Gastroesophageal sphincter (tissue), 3 donors: ENCODE measurements around the gene GSAP.

ENCODE experiments used
- EP300 ChIP-seq: sonication (generic); formaldehyde crosslinking; IDR thresholded peaks from one replicate; pipeline ENCODE4 v1.6.1; 2017; ENCODE audit warnings: antibody characterized with exemption, mild to moderate bottlenecking
- POLR2A ChIP-seq, 2 donors: fragments of 450-650 bp; IDR thresholded peaks; one replicate each; pipeline ENCODE4 v1.6.1; 2017; ENCODE audit warnings: antibody characterized with exemption in 2 of 2, mild to moderate bottlenecking in 2 of 2, moderate library complexity in 1 of 2
- TF ChIP-seq, protein P1 (sequence below), 4 experiments: fragments of 200-600 bp in 2 of 4; fragments of 450-650 bp in 2 of 4; sonication (generic) in 1 of 4; IDR thresholded peaks; one replicate each; pipeline ENCODE4 v1.5.1; 2017 to 2019; ENCODE audit warnings: antibody characterized with exemption in 4 of 4, mild to moderate bottlenecking in 2 of 4, moderate library complexity in 2 of 4

DNA sequence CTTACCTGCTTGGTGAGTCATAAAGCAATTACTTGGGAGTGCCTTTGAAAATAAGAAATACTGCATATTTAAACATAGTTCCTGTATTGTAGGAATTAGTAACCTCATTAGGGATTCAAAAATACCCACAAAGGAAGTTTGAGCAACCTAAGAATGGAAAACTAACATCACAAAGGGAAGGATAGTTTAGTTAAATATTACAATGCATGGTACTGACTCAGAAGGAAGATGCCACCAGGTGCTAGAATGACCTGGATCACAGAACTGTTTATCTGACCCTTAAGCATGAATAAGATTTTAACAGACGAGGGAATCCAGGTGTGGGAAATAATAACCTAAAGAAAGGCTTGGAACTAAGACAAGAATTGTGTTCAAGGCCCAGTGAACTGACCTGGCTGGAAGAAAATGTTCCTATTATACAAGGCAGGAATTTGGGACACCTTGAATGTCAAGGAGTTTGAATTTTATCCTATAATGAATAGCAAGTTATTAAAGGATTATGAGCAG, 106.4 kb downstream of the GSAP start:
- TF ChIP-seq, protein P1, sequence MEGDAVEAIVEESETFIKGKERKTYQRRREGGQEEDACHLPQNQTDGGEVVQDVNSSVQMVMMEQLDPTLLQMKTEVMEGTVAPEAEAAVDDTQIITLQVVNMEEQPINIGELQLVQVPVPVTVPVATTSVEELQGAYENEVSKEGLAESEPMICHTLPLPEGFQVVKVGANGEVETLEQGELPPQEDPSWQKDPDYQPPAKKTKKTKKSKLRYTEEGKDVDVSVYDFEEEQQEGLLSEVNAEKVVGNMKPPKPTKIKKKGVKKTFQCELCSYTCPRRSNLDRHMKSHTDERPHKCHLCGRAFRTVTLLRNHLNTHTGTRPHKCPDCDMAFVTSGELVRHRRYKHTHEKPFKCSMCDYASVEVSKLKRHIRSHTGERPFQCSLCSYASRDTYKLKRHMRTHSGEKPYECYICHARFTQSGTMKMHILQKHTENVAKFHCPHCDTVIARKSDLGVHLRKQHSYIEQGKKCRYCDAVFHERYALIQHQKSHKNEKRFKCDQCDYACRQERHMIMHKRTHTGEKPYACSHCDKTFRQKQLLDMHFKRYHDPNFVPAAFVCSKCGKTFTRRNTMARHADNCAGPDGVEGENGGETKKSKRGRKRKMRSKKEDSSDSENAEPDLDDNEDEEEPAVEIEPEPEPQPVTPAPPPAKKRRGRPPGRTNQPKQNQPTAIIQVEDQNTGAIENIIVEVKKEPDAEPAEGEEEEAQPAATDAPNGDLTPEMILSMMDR (IDR thresholded peaks at IDR 0.05), result no peak
- no peak for TF ChIP-seq POLR2A (IDR thresholded peaks at IDR 0.05)
- no peak for TF ChIP-seq EP300
